Measurements from ENCODE around the gene SRCAP. TPM values are rescaled to one million over a fixed set of nuclear protein-coding genes. Genes with fewer than 3 reads are reported as not detected.
"Not testable (repeated sequence)": the region's sequence is repeated elsewhere in the genome, so short reads cannot be mapped to it uniquely, and the experiment has no call there.

SRCAP gene
- total RNA-seq, 6 experiments from 2014 or later = 43.4 to 48.1 (median 45.9) TPM

DNA sequence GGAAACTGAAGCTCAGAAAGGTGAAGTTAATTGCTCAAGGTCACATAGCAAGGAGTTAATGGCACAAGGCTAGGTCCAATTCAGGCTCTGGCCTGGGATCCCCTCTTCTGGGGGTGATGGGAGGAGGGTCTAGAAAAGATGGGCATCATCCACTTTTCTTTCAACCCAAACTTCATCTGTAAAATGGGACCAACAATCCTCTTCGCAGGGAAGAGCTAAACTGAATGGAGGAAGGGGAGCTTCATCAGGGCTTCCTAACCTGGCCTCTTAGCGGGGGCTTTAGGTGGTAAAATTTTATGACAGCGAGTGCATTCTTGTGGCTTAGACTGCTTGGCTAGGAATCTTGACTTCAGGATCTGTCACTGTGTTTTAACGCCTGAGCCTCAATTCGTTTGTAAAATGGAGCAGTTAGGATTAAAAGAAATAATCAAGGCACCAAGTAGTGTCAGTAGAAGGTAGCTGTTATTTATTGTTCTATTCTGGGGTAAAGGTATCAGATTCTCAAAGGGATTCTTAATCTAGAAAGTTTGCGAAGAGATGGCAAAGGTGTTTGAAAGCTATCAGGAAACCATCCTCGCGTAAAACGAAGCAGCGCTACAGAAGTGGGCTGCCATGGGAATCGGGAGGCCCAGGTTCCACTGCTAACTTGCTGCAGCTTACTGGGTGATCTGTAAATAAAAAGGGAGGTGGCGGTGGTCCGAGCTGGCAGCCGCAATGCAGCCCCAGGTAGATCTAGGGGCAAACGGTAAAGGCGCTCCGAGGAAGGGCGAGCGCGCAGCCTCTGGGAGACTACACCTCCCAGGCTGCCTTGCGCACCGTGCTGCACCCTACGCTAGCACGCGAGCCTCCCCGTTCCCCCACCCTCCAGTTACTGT lies 1.5 kb upstream of the SRCAP start:
- Mint-ChIP-seq H3K27me3 (ENCODE audit: insufficient read depth) (peaks cover 2% of the 10 kb centered on the region), H3K36me3 (ENCODE audit: low read depth) (peaks cover 14% of the 10 kb centered on the region), H3K4me1 (ENCODE audit: low read depth) (peaks cover 44% of the 10 kb centered on the region), H3K4me3 (peak overlapping the region; percentile 97), H3K27ac (peak overlapping the region; percentile 100), H3K9me3 (no peaks in the 10 kb centered on the region)
- no peak for DNase-seq
- TF ChIP-seq, protein P1, sequence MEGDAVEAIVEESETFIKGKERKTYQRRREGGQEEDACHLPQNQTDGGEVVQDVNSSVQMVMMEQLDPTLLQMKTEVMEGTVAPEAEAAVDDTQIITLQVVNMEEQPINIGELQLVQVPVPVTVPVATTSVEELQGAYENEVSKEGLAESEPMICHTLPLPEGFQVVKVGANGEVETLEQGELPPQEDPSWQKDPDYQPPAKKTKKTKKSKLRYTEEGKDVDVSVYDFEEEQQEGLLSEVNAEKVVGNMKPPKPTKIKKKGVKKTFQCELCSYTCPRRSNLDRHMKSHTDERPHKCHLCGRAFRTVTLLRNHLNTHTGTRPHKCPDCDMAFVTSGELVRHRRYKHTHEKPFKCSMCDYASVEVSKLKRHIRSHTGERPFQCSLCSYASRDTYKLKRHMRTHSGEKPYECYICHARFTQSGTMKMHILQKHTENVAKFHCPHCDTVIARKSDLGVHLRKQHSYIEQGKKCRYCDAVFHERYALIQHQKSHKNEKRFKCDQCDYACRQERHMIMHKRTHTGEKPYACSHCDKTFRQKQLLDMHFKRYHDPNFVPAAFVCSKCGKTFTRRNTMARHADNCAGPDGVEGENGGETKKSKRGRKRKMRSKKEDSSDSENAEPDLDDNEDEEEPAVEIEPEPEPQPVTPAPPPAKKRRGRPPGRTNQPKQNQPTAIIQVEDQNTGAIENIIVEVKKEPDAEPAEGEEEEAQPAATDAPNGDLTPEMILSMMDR (IDR thresholded peaks at IDR 0.05) = no peak

GRCh38 chr16:30698139-30698815 lies 694 bp upstream of the SRCAP start:
- H3K27ac Mint-ChIP-seq = peak overlapping the region; percentile 100
- H3K27me3 Mint-ChIP-seq (ENCODE audit: insufficient read depth) = peaks cover 2% of the 10 kb centered on the region
- peak; percentile 97 for DNase-seq
- peaks cover 40% of the 10 kb centered on the region for H3K4me1 Mint-ChIP-seq (ENCODE audit: low read depth)
- TF ChIP-seq, protein P1 (IDR thresholded peaks at IDR 0.05) = 0 out of 2 replicates have a peak, but pooled peaks have one; percentile 13
- H3K4me3 Mint-ChIP-seq = peak overlapping the region; percentile 97
- peaks cover 14% of the 10 kb centered on the region for H3K36me3 Mint-ChIP-seq (ENCODE audit: low read depth)
- H3K9me3 Mint-ChIP-seq = no peaks in the 10 kb centered on the region

DNA sequence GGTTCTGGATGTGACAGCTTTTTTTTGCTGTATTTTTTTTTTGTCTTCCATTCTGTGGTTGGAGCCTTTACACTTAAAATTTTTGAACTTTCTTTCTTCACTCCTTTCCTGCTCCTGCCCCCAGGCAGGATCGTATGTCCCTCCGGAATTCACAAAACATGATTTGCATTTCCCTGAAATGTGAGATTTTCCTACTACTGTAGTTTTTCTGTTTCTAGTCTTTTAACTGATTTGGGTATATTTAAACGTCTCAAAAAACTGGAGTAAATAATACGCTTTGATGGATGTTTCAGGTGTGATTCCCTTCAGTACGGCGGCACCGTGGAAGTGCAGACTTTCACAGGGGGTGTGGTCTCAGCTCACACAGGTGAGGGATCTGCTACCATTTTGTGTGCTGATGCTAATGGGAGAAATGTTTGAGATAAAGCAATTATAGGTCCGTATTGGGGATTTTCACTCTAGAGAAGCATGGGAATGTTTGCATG lies 686 bp downstream of the SRCAP start:
- H3K4me3 Mint-ChIP-seq = peak overlapping the region; percentile 97
- DNase-seq = no peak
- TF ChIP-seq, protein P1 (IDR thresholded peaks at IDR 0.05) = no peak
- no peaks in the 10 kb centered on the region for H3K9me3 Mint-ChIP-seq
- H3K4me1 Mint-ChIP-seq (ENCODE audit: low read depth) = peaks cover 34% of the 10 kb centered on the region
- peak overlapping the region; percentile 100 for H3K27ac Mint-ChIP-seq
- H3K27me3 Mint-ChIP-seq (ENCODE audit: insufficient read depth) = peaks cover 2% of the 10 kb centered on the region
- peaks cover 14% of the 10 kb centered on the region for H3K36me3 Mint-ChIP-seq (ENCODE audit: low read depth)

DNA sequence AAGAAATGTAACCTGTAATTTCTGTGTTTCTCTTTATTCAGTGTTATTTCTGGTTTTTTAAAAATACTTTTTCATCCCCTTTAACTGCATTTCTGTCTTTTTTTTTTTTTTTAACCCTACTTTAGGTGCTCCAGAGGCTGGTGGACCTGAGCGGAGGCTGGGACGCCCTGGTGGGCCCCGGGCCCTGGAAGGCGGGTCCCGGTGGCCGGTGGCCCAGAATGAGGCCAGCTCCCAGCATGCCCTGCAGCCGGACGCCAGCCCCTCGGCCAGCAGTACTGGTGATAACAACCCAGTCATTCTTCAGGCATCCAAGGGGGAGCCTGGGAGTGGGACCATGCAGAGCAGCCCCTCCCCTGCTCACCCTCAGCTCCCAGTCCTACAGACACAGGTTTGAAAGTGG lies 1.5 kb downstream of the SRCAP start:
- H3K4me3 Mint-ChIP-seq = peak overlapping the region; percentile 97
- H3K36me3 Mint-ChIP-seq (ENCODE audit: low read depth) = peaks cover 14% of the 10 kb centered on the region
- H3K27ac Mint-ChIP-seq = peak overlapping the region; percentile 100; the same call in 1 of the 2 replicates
- DNase-seq = no peak
- no peaks in the 10 kb centered on the region for H3K9me3 Mint-ChIP-seq
- peaks cover 27% of the 10 kb centered on the region for H3K4me1 Mint-ChIP-seq (ENCODE audit: low read depth)
- H3K27me3 Mint-ChIP-seq (ENCODE audit: insufficient read depth) = peaks cover 2% of the 10 kb centered on the region; the same call in 1 of the 2 replicates
- TF ChIP-seq, protein P1 (IDR thresholded peaks at IDR 0.05) = no peak

GRCh38 chr16:30700971-30701370 lies 2.0 kb downstream of the SRCAP start:
- H3K27ac Mint-ChIP-seq = peak overlapping the region; percentile 51; the same call in 1 of the 2 replicates
- H3K4me3 Mint-ChIP-seq = peak overlapping the region; percentile 34
- H3K9me3 Mint-ChIP-seq = no peaks in the 10 kb centered on the region
- DNase-seq = no peak
- TF ChIP-seq, protein P1 (IDR thresholded peaks at IDR 0.05) = no peak
- peaks cover 2% of the 10 kb centered on the region; the same call in 1 of the 2 replicates for H3K27me3 Mint-ChIP-seq (ENCODE audit: insufficient read depth)
- peaks cover 27% of the 10 kb centered on the region for H3K4me1 Mint-ChIP-seq (ENCODE audit: low read depth)
- peaks cover 14% of the 10 kb centered on the region for H3K36me3 Mint-ChIP-seq (ENCODE audit: low read depth)

- not testable (repeated sequence) for H3K27me3 Mint-ChIP-seq (ENCODE audit: insufficient read depth); H3K4me3 Mint-ChIP-seq; DNase-seq; H3K27ac Mint-ChIP-seq; H3K9me3 Mint-ChIP-seq
- Mint-ChIP-seq H3K36me3 (ENCODE audit: low read depth) (peaks cover 29% of the 10 kb centered on the region), H3K4me1 (ENCODE audit: low read depth) (peaks cover 18% of the 10 kb centered on the region)
Observed at GRCh38 chr16:30703071-30703470, 4.1 kb downstream of the SRCAP start.
